Calu3 (cell line): ENCODE results near the gene CLCNKA. TPM values are rescaled to one million over a fixed set of nuclear protein-coding genes. Genes with fewer than 3 reads are reported as not detected.

Source experiments
- BruUV-seq: library from RNA; stranded (reverse); fragments of 400-500 nt; replicated peaks from 2 replicates; lab custom pipeline; 2021; lab: Mats Ljungman, UMichigan
- CTCF ChIA-PET: fragments of 300-600 bp; sonication (Branson Sonifier 250); formaldehyde crosslinking; loops from one replicate; lab custom pipeline; 2022; ENCODE audit warnings: antibody characterized with exemption; lab: Charles Lee
- DNase-seq: peaks from one replicate; pipeline ENCODE4 v3.0.0; 2022
- H3K27ac Mint-ChIP-seq: one replicate; pipeline ENCODE4 v1.8.0; 2022; ENCODE audit warnings: mixed read lengths; ENCODE audit not compliant: unreplicated experiment
- H3K27me3 Mint-ChIP-seq: one replicate; pipeline ENCODE4 v1.8.0; 2022; ENCODE audit warnings: mixed read lengths; ENCODE audit not compliant: unreplicated experiment
- H3K36me3 Mint-ChIP-seq: one replicate; pipeline ENCODE4 v1.8.0; 2022; ENCODE audit warnings: mild to moderate bottlenecking, moderate library complexity, mixed read lengths; ENCODE audit not compliant: insufficient read depth, unreplicated experiment
- H3K4me1 Mint-ChIP-seq: one replicate; pipeline ENCODE4 v1.8.0; 2022; ENCODE audit warnings: mild to moderate bottlenecking, low read depth, mixed read lengths; ENCODE audit not compliant: unreplicated experiment
- H3K4me3 Mint-ChIP-seq: one replicate; pipeline ENCODE4 v1.8.0; 2022; ENCODE audit warnings: mild to moderate bottlenecking, low read depth, moderate library complexity, mixed read lengths; ENCODE audit not compliant: unreplicated experiment
- H3K9me3 Mint-ChIP-seq: one replicate; pipeline ENCODE4 v1.8.0; 2022; ENCODE audit warnings: low read depth, mixed read lengths; ENCODE audit not compliant: unreplicated experiment
- intact Hi-C: fragments of 100-400 bp; cut with micrococcal nuclease; formaldehyde crosslinking; loops from one replicate; pipeline ENCODE4 v1.10.0; 2022; ENCODE audit not compliant: unreplicated experiment
- total RNA-seq: library from RNA; stranded (reverse); gene quantifications from 2 replicates; pipeline ENCODE4 v1.2.3, GENCODE V29; 2022
- TF ChIP-seq, protein P1 (sequence below): fragments of 200-600 bp; IDR thresholded peaks from one replicate; pipeline ENCODE4 v1.8.0; 2022; ENCODE audit warnings: antibody characterized with exemption; ENCODE audit not compliant: unreplicated experiment

Gene CLCNKA
- total RNA-seq, 1 experiment from 2014 or later = not detected

- Mint-ChIP-seq H3K4me1 (peaks cover 21% of the 10 kb centered on the region), H3K9me3 (no peaks in the 10 kb centered on the region), H3K36me3 (no peaks in the 10 kb centered on the region), H3K27ac (no peak overlapping the region), H3K4me3 (no peak overlapping the region), H3K27me3 (peaks cover 40% of the 10 kb centered on the region)
- CTCF ChIA-PET = no interaction called here
- no TSS peak for BruUV-seq
- intact Hi-C loops = no loop called here
- TF ChIP-seq, protein P1, sequence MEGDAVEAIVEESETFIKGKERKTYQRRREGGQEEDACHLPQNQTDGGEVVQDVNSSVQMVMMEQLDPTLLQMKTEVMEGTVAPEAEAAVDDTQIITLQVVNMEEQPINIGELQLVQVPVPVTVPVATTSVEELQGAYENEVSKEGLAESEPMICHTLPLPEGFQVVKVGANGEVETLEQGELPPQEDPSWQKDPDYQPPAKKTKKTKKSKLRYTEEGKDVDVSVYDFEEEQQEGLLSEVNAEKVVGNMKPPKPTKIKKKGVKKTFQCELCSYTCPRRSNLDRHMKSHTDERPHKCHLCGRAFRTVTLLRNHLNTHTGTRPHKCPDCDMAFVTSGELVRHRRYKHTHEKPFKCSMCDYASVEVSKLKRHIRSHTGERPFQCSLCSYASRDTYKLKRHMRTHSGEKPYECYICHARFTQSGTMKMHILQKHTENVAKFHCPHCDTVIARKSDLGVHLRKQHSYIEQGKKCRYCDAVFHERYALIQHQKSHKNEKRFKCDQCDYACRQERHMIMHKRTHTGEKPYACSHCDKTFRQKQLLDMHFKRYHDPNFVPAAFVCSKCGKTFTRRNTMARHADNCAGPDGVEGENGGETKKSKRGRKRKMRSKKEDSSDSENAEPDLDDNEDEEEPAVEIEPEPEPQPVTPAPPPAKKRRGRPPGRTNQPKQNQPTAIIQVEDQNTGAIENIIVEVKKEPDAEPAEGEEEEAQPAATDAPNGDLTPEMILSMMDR = no peak
- DNase-seq = no peak
Measured at GRCh38 chr1:16063226-16063829, 41.5 kb downstream of the CLCNKA start.

GRCh38 chr1:16063921-16064320 lies 42.1 kb downstream of the CLCNKA start:
- H3K4me1 Mint-ChIP-seq = peaks cover 21% of the 10 kb centered on the region
- no TSS peak for BruUV-seq
- H3K9me3 Mint-ChIP-seq = no peaks in the 10 kb centered on the region
- intact Hi-C loops = no loop called here
- CTCF ChIA-PET = no interaction called here
- TF ChIP-seq, protein P1 = no peak
- H3K27ac Mint-ChIP-seq = no peak overlapping the region
- H3K36me3 Mint-ChIP-seq = no peaks in the 10 kb centered on the region
- peaks cover 40% of the 10 kb centered on the region for H3K27me3 Mint-ChIP-seq
- H3K4me3 Mint-ChIP-seq = no peak overlapping the region
- no peak for DNase-seq

DNA sequence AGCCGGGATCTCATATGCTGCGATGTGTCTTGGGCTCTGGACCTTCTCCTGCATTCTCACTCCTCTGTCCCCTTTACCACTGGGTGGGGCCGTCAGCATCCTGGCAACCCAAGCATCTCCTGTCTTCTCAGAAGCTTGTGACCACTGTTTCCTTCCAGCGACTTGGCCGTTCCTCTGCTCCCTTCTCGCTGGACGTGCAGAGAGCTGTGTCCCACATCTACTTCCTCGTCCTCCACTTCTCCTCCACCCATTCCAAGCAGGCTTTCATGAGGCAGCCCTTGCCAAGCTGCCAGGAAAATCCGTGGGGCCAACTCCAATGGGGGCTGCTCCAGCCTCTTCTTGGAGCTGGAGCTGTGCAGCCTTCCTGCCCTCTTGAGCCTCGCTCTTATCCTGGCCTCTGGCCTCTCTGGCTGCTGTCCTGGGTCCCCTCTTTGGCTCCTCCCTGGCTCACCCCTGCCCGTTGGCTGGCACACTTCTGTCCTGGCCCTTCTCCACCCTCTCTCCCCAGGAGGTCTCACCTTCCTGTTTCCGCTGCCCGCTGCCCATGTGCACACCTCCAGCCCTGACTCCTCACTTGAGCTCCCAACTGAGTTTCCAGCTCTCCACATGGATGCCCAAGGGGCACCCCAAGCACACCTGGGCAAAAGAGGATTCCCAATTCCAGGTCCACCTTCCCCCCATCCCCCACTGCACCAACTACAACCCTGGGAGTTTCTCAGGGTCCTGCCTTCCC lies 42.9 kb downstream of the CLCNKA start:
- peaks cover 40% of the 10 kb centered on the region for H3K27me3 Mint-ChIP-seq
- TF ChIP-seq, protein P1 = no peak
- no peaks in the 10 kb centered on the region for H3K36me3 Mint-ChIP-seq
- intact Hi-C loops = no loop called here
- no TSS peak for BruUV-seq
- H3K4me3 Mint-ChIP-seq = no peak overlapping the region
- peaks cover 21% of the 10 kb centered on the region for H3K4me1 Mint-ChIP-seq
- peak overlapping the region; percentile 20 for H3K27ac Mint-ChIP-seq
- no peaks in the 10 kb centered on the region for H3K9me3 Mint-ChIP-seq
- no peak for DNase-seq
- CTCF ChIA-PET = no interaction called here

DNA sequence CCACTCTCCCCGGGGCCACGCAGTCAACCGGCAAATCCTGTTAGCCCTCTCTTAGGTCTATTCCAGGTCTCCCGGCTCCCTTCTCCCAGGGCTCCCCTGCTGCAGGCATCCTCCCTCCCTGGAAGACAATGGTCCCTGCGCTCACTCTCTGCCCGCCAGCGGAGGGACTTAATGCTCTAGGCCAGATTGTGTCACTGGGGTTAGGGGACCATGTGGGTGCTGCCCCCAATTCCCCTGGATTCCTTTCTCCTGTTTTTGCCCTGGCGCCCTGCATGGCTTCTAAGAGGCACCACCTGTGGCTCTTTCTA lies 43.4 kb downstream of the CLCNKA start:
- H3K9me3 Mint-ChIP-seq = no peaks in the 10 kb centered on the region
- BruUV-seq = no TSS peak
- H3K27ac Mint-ChIP-seq = no peak overlapping the region
- intact Hi-C loops = no loop called here
- H3K4me1 Mint-ChIP-seq = peaks cover 21% of the 10 kb centered on the region
- no peaks in the 10 kb centered on the region for H3K36me3 Mint-ChIP-seq
- no peak overlapping the region for H3K4me3 Mint-ChIP-seq
- H3K27me3 Mint-ChIP-seq = peaks cover 37% of the 10 kb centered on the region
- TF ChIP-seq, protein P1 = no peak
- DNase-seq = no peak
- CTCF ChIA-PET = no interaction called here
